Mammary epithelial cell (primary cell): ENCODE data around the gene ROCK2.

Experiments
- CTCF ChIP-seq, 2 donors: IDR thresholded peaks in 1 of 2; conservative IDR thresholded peaks in 1 of 2; 2 replicates each; pipeline ENCODE4 v1.5.1; 2011 to 2012; ENCODE audit warnings: inconsistent platforms in 2 of 2, low read length in 2 of 2, mild to moderate bottlenecking in 2 of 2, control low read depth in 1 of 2, low read depth in 1 of 2; ENCODE audit not compliant: insufficient read depth in 1 of 2; ENCODE audit errors: extremely low read depth in 1 of 2
- EZH2 ChIP-seq: IDR thresholded peaks from 2 replicates; pipeline ENCODE4 v1.6.1; 2012; ENCODE audit warnings: low read length, inconsistent platforms, borderline replicate concordance

- TF ChIP-seq CTCF (conservative IDR thresholded peaks at IDR 0.05 in 1 of 2, IDR thresholded peaks at IDR 0.05 in 1 of 2; ENCODE audit: extremely low read depth in 1 of 2, insufficient read depth in 1 of 2, low read depth in 1 of 2, low read length in 2 of 2): no peak
- no peak for TF ChIP-seq EZH2
Measured at GRCh38 chr2:11157731-11158130, 186.7 kb downstream of the ROCK2 start.
